Right atrium auricular region (tissue), 2 donors: Measurements from ENCODE around the gene RPS19BP1. TPM values are rescaled to one million over a fixed set of nuclear protein-coding genes. Genes with fewer than 3 reads are reported as not detected.

Source experiments
- DNase-seq: peaks from one replicate; pipeline ENCODE4 v3.0.0-alpha.2; 2019; ENCODE audit warnings: low spot score
- H3K27ac ChIP-seq, 2 donors: fragments of 200-600 bp; sonication (generic); 1 replicate in 1 of 2; 2 replicates in 1 of 2; pipeline ENCODE4 v1.5.1; 2016 to 2019
- H3K27me3 ChIP-seq, 2 donors: fragments of 200-600 bp; sonication (generic); one replicate each; pipeline versions ENCODE4 v1.5.1 to v1.6.0; 2017 to 2019
- H3K36me3 ChIP-seq: fragments of 200-600 bp; sonication (generic); one replicate; pipeline ENCODE4 v1.5.1; 2016
- H3K4me1 ChIP-seq, 2 donors: fragments of 200-600 bp; sonication (generic); one replicate each; pipeline versions ENCODE4 v1.5.1 to v1.6.0; 2017 to 2019
- H3K4me3 ChIP-seq, 2 donors: fragments of 200-600 bp; sonication (generic); 1 replicate in 1 of 2; 2 replicates in 1 of 2; pipeline ENCODE4 v1.5.1; 2017 to 2019; ENCODE audit warnings: mild to moderate bottlenecking in 1 of 2, moderate library complexity in 1 of 2
- H3K9me3 ChIP-seq, 2 donors: fragments of 200-600 bp; sonication (generic); one replicate each; pipeline ENCODE4 v1.5.1; 2019
- total RNA-seq, 2 donors: library from RNA; depleted of rRNA; stranded (reverse); fragments of >200 nt; gene quantifications; one replicate each; pipeline ENCODE4 v1.1.0, GENCODE V29; 2016
- TF ChIP-seq, protein P1 (sequence below), 2 donors: fragments of 200-600 bp; sonication (generic); IDR thresholded peaks; one replicate each; pipeline ENCODE4 v1.5.1; 2019; ENCODE audit warnings: antibody characterized with exemption in 2 of 2

RPS19BP1 gene
- total RNA-seq, 2 donors from 2014 or later = 88.1 to 135 TPM

DNA sequence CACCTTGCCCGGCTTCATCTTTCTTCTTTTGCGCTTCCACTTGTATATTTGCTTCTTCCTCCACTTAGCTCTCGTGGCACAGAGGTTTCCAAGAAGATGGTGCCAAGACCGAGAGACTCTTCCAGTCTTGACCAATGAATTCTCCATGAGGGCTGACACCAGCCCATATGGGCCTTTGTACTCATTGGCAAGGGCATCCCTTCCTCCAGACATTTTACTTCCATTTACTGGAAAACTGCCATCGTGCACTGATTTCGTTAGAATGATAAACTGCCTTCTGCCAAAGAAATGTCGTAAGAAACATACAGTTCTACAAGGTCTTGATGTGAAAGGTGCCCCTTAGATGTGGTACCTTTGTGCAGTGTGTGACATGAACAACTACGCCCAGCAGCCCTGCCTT lies 35.1 kb downstream of the RPS19BP1 start:
- Histone ChIP-seq H3K4me3 (no peak overlapping the region), H3K36me3 (no peaks in the 10 kb centered on the region), H3K4me1 (peaks cover 0 to 42% of the 10 kb centered on the region in 2 donors), H3K27ac (no peak overlapping the region), H3K9me3 (no peaks in the 10 kb centered on the region), H3K27me3 (no peaks in the 10 kb centered on the region)
- TF ChIP-seq, protein P1, sequence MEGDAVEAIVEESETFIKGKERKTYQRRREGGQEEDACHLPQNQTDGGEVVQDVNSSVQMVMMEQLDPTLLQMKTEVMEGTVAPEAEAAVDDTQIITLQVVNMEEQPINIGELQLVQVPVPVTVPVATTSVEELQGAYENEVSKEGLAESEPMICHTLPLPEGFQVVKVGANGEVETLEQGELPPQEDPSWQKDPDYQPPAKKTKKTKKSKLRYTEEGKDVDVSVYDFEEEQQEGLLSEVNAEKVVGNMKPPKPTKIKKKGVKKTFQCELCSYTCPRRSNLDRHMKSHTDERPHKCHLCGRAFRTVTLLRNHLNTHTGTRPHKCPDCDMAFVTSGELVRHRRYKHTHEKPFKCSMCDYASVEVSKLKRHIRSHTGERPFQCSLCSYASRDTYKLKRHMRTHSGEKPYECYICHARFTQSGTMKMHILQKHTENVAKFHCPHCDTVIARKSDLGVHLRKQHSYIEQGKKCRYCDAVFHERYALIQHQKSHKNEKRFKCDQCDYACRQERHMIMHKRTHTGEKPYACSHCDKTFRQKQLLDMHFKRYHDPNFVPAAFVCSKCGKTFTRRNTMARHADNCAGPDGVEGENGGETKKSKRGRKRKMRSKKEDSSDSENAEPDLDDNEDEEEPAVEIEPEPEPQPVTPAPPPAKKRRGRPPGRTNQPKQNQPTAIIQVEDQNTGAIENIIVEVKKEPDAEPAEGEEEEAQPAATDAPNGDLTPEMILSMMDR (IDR thresholded peaks at IDR 0.05) = no peak
- no peak for DNase-seq

DNA sequence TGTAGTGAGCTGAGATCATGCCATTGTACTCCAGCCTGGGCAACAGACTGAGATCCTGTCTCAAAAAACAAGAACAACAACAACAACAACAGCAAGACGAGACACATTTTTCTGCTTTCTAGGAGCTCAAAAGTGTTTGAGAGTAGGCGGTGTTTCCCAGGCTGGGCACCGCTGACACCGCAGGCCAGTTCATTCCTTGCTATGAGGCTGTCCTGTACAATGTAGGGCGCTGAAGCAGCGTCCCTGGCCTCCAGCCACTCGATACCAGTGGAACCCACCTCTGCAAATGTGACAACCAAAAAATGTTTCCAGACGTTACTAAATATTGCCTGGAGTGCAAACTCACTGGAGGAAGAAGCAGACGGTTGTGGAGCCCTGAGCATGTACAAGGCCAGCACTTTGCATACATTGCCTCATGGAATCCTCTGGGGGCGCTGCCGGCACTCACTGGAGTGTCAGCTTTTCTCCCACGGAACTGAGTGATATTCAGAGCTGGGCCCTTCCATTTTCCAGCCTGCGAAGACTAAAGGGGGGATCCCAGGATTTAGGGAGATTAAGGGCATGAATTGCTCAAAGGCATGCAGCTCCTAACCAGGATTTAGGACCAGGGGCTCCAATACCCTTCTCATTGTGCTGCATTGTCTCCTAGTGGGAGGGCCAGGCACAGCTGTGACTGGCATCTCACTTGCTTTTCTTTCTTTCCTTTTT lies 36.3 kb downstream of the RPS19BP1 start:
- peak; percentile 83 for DNase-seq
- Histone ChIP-seq H3K27ac (no peak overlapping the region), H3K4me1 (peaks cover 0 to 35% of the 10 kb centered on the region in 2 donors), H3K4me3 (no peak overlapping the region), H3K9me3 (no peaks in the 10 kb centered on the region), H3K27me3 (no peaks in the 10 kb centered on the region), H3K36me3 (no peaks in the 10 kb centered on the region)
- TF ChIP-seq, protein P1 (IDR thresholded peaks at IDR 0.05) = peak; percentile 73 to 84

DNA sequence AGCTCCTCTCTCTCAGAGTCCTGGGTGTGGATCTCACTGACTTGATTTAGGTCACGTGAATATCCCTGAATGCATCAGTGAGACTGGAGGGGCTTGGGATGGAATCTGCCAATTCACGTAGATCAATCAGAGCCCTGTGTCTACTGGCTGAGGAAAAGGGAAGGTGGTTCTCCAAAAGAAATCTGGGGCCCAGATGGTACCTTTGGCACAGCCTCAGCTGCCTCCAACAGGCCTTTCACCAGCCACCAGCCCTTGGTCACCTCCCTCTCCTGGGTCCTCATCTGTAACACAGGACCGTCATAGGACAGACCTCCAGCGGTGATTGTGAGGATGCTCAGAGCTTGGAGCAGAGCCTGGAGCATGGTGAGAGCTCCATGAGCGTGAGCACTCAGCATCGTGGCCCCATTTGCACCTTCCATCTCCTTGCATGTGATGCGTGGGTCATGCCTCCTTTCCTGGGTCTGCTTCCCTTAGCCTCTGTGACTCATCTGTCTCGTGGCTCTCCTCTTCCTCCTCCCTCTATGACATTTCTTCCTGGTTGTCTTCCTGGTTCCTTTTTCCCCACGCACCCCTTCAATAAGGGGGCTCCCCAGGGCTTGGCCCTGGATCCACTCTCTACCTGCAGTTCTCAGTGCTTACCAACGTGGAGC lies 38.0 kb downstream of the RPS19BP1 start:
- Histone ChIP-seq H3K4me1 (peaks cover 0 to 38% of the 10 kb centered on the region in 2 donors), H3K27ac (no peak overlapping the region), H3K36me3 (no peaks in the 10 kb centered on the region), H3K27me3 (no peaks in the 10 kb centered on the region), H3K4me3 (no peak overlapping the region), H3K9me3 (no peaks in the 10 kb centered on the region)
- TF ChIP-seq, protein P1 (IDR thresholded peaks at IDR 0.05) = no peak
- DNase-seq = no peak

DNA sequence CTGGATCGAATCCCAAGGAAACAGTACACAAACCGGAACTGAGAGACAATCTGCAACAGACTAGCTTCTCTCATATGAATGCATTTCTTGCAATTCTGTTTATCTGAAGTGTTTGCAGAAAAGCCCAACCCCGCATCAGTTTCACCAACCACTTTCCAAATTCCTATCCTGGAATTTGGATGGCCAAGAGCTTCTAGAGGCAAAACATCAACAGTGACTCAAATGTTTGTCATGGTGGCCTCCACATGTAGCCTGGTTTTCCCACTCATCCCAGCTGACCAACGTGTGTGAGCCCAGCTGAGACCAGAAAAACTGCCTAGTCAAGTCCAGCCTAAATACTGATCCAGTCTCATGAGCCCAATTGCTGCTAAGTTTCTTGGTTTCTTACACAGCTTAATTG lies 38.8 kb downstream of the RPS19BP1 start:
- Histone ChIP-seq H3K27me3 (no peaks in the 10 kb centered on the region), H3K9me3 (no peaks in the 10 kb centered on the region), H3K4me1 (peaks cover 0 to 33% of the 10 kb centered on the region in 2 donors), H3K27ac (no peak overlapping the region), H3K36me3 (no peaks in the 10 kb centered on the region), H3K4me3 (no peak overlapping the region)
- TF ChIP-seq, protein P1 (IDR thresholded peaks at IDR 0.05) = no peak
- DNase-seq = no peak

DNA sequence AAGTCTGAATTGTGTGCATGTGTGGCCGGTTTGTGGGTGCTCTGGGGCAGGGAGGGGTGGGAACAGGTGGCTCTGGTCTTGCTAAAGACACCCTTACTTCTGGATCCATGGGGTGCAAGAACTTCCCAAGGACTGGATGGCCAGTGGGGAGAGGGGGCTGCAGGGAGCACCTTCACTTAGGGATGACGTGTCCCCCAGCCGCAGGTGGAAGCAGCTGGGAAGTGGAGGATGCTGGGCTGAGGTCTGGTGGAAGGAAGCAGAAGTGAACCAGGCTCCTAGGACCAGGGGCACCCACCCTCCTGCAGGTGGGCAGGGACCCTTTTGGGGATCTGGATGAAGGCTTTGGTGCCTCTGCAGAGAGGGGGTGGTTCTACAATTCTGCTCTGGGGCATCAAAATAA lies 40.4 kb downstream of the RPS19BP1 start:
- H3K4me1 ChIP-seq = peaks cover 0 to 22% of the 10 kb centered on the region in 2 donors
- TF ChIP-seq, protein P1 (IDR thresholded peaks at IDR 0.05) = no peak

More for the DNA sequence above, 40.4 kb downstream of the RPS19BP1 start:
- Histone ChIP-seq H3K4me3 (no peak overlapping the region), H3K9me3 (no peaks in the 10 kb centered on the region), H3K36me3 (no peaks in the 10 kb centered on the region), H3K27ac (no peak overlapping the region), H3K27me3 (no peaks in the 10 kb centered on the region)
- no peak for DNase-seq
